SK-N-SH (cell line): ENCODE results near the gene FCHO2. TPM values are rescaled to one million over a fixed set of nuclear protein-coding genes. Genes with fewer than 3 reads are reported as not detected.

ENCODE experiments used
- CTCF ChIA-PET: fragments of 300-600, 350-600 bp; formaldehyde crosslinking; extraction: SDS; loops from one replicate; lab custom pipeline; 2021; lab: Yijun Ruan, JAX
- POLR2A ChIA-PET: fragments of 350-600 bp; sonication (Branson Sonifier 250); formaldehyde crosslinking; extraction: SDS; loops from one replicate; lab custom pipeline; 2020; ENCODE audit warnings: antibody characterized with exemption, inconsistent platforms; lab: Yijun Ruan, JAX
- DNase-seq: peaks from one replicate; pipeline ENCODE4 v3.0.0; 2012
- H2AFZ ChIP-seq: fragments of 200-600 bp; sonication (generic); 2 replicates; pipeline ENCODE4 v1.8.1; 2016; ENCODE audit warnings: antibody characterized with exemption, mild to moderate bottlenecking, low read depth
- H3F3A ChIP-seq: fragments of 200-600 bp; sonication (generic); replicated peaks from 2 replicates; pipeline ENCODE3; 2016; ENCODE audit warnings: antibody characterized with exemption, mild to moderate bottlenecking; ENCODE audit not compliant: insufficient read depth
- H3K27ac ChIP-seq, 2 experiments: fragments of 200-500 bp in 1 of 2; fragments of 200-600 bp in 1 of 2; sonication (Bioruptor generic) in 1 of 2; sonication (generic), shearing (Covaris generic) in 1 of 2; 2 replicates each; pipeline versions ENCODE4 v1.5.1 to v1.6.1; 2014 to 2016; ENCODE audit warnings: low read depth in 2 of 2, inconsistent platforms in 1 of 2, low read length in 1 of 2, mild to moderate bottlenecking in 1 of 2, mixed read lengths in 1 of 2
- H3K27me3 ChIP-seq: fragments of 200-600 bp; sonication (generic), shearing (Covaris generic); 2 replicates; pipeline ENCODE4 v1.6.1; 2016; ENCODE audit warnings: mixed run types; ENCODE audit not compliant: insufficient read depth
- H3K36me3 ChIP-seq, 2 experiments: fragments of 200-500 bp in 1 of 2; fragments of 200-600 bp in 1 of 2; sonication (Bioruptor generic) in 1 of 2; sonication (generic) in 1 of 2; replicated peaks in 1 of 2; 2 replicates each; pipeline versions ENCODE3 to v1.5.1; 2014 to 2016; ENCODE audit warnings: low read length in 1 of 2, mild to moderate bottlenecking in 1 of 2; ENCODE audit not compliant: insufficient read depth in 2 of 2, control insufficient read depth in 1 of 2
- H3K4me1 ChIP-seq, 2 experiments: fragments of 200-500 bp in 1 of 2; fragments of 200-600 bp in 1 of 2; sonication (Bioruptor generic) in 1 of 2; sonication (generic), shearing (Covaris generic) in 1 of 2; 2 replicates each; pipeline versions ENCODE4 v1.5.1 to v1.6.1; 2014 to 2016; ENCODE audit warnings: low read depth in 1 of 2, low read length in 1 of 2, mixed run types in 1 of 2; ENCODE audit not compliant: insufficient read depth in 2 of 2, control insufficient read depth in 1 of 2
- H3K4me2 ChIP-seq: fragments of 200-600 bp; sonication (generic), shearing (Covaris generic); 2 replicates; pipeline ENCODE4 v1.6.1; 2017; ENCODE audit warnings: mixed run types
- H3K4me3 ChIP-seq, 2 experiments: fragments of 200-500 bp in 1 of 2; fragments of 200-600 bp in 1 of 2; sonication (Bioruptor generic) in 1 of 2; sonication (generic), shearing (Covaris generic) in 1 of 2; 2 replicates each; pipeline versions ENCODE4 v1.5.1 to v1.8.1; 2014 to 2016; ENCODE audit warnings: low read depth in 2 of 2, inconsistent platforms in 1 of 2, low read length in 1 of 2, mild to moderate bottlenecking in 1 of 2, mixed read lengths in 1 of 2, moderate library complexity in 1 of 2
- H3K79me2 ChIP-seq: fragments of 200-600 bp; sonication (generic); 2 replicates; pipeline ENCODE4 v1.8.1; 2017; ENCODE audit warnings: mild to moderate bottlenecking; ENCODE audit not compliant: insufficient read depth
- H3K9ac ChIP-seq: fragments of 200-600 bp; sonication (generic); 2 replicates; pipeline ENCODE4 v1.6.1; 2017; ENCODE audit warnings: mixed run types
- H3K9me2 ChIP-seq: fragments of 200-600 bp; sonication (generic); 2 replicates; pipeline ENCODE4 v1.6.1; 2017; ENCODE audit warnings: mixed run types
- H3K9me3 ChIP-seq: fragments of 200-600 bp; sonication (generic); 2 replicates; pipeline ENCODE4 v1.6.1; 2017; ENCODE audit warnings: mixed run types, mild to moderate bottlenecking, moderate library complexity
- H4K20me1 ChIP-seq: fragments of 200-600 bp; sonication (generic); 2 replicates; pipeline ENCODE4 v1.6.1; 2017; ENCODE audit warnings: mild to moderate bottlenecking, mixed run types; ENCODE audit not compliant: insufficient read depth
- MEF2A ChIP-seq: IDR thresholded peaks from 2 replicates; pipeline ENCODE4 v1.4.0; 2012; ENCODE audit warnings: low read depth, borderline replicate concordance
- NFIC ChIP-seq: IDR thresholded peaks from 2 replicates; pipeline ENCODE4 v1.4.0; 2012; ENCODE audit warnings: borderline replicate concordance
- NRF1 ChIP-seq: IDR thresholded peaks from 2 replicates; pipeline ENCODE4 v1.6.1; 2012; ENCODE audit warnings: low read depth, mild to moderate bottlenecking, low read length
- RCOR1 ChIP-seq: fragments of 150-350 bp; IDR thresholded peaks from 2 replicates; pipeline ENCODE4 v1.6.1; 2017; ENCODE audit warnings: antibody characterized with exemption, low read length
- TAF1 ChIP-seq: IDR thresholded peaks from 2 replicates; pipeline ENCODE4 v1.6.1; 2012; ENCODE audit warnings: low read depth, mild to moderate bottlenecking, low read length, moderate library complexity, borderline replicate concordance
- YY1 ChIP-seq: IDR thresholded peaks from 2 replicates; pipeline ENCODE4 v1.4.0; 2012; ENCODE audit warnings: low read depth, mild to moderate bottlenecking
- WGBS: methylation state at CpG from one replicate; pipeline ENCODE4 v1.1.6; 2017; ENCODE audit warnings: low lambda C conversion rate; 5-methylcytosine and 5-hydroxymethylcytosine counted together
- polyA plus RNA-seq, 3 experiments: library from polyadenylated mRNA; depleted of rRNA; stranded (reverse); fragments of >200 nt; gene quantifications; 2 replicates each; pipeline ENCODE4 v1.2.3, GENCODE V29; 2012
- TF ChIP-seq, protein P1 (sequence below): IDR thresholded peaks from 2 replicates; pipeline ENCODE4; 2012
- TF ChIP-seq, protein P2 (sequence below): IDR thresholded peaks from 2 replicates; pipeline ENCODE4 v1.4.0; 2012; ENCODE audit warnings: low read depth, borderline replicate concordance
- TF ChIP-seq, protein P3 (sequence below): IDR thresholded peaks from 2 replicates; pipeline ENCODE4 v1.4.0; 2012; ENCODE audit warnings: low read depth, borderline replicate concordance

The FCHO2 gene
- polyA plus RNA-seq, 1 of the 3 experiments (the other 2 are of a cell fraction) = 5.2 TPM

DNA sequence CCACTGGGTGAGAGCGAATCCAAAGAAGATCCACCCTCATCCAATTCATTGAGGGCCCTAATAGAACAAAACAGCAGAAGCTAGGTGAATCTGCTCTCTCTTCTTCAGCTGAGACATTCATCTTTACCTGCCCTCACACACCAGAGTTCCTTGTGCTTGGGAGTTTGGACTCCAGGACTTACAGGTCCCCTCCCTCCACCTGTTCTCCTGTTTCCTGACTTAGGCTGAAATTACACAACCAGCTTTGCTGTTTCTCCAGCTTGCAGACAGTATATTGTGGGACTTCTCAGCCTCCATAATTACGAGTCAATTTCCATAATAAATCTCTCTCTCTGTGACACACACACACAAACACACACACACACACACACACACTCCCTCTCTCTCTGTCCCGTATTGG, 183.6 kb downstream of the FCHO2 start:
- Histone ChIP-seq H3K9me3 (no peaks in the 10 kb centered on the region), H3K27me3 (no peaks in the 10 kb centered on the region), H3K9ac (no peak overlapping the region), H3K4me1 (peaks cover 0 to 2% of the 10 kb centered on the region in 2 experiments; a peak in 1 of 4 replicates), H3F3A (no peaks in the 10 kb centered on the region), H3K9me2 (no peaks in the 10 kb centered on the region), H3K79me2 (no peaks in the 10 kb centered on the region), H3K4me2 (no peak overlapping the region), H4K20me1 (no peaks in the 10 kb centered on the region), H3K4me3 (no peak overlapping the region), H3K36me3 (no peaks in the 10 kb centered on the region), H2AFZ (no peak overlapping the region), H3K27ac (no peak overlapping the region)
- CTCF ChIA-PET = interaction anchor here (1.6 kb wide), 1 partner anchor 62 kb away, joined by 5 read pairs; no protein-coding TSS in a partner anchor
- POLR2A ChIA-PET = no interaction called here
- DNase-seq = no peak
- 55% methylated on average over 3 of the region's 3 CpGs for WGBS
- TF ChIP-seq, protein P1, sequence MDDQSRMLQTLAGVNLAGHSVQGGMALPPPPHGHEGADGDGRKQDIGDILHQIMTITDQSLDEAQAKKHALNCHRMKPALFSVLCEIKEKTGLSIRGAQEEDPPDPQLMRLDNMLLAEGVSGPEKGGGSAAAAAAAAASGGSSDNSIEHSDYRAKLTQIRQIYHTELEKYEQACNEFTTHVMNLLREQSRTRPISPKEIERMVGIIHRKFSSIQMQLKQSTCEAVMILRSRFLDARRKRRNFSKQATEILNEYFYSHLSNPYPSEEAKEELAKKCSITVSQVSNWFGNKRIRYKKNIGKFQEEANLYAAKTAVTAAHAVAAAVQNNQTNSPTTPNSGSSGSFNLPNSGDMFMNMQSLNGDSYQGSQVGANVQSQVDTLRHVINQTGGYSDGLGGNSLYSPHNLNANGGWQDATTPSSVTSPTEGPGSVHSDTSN = no peak
- TF ChIP-seq MEF2A = no peak
- no peak for TF ChIP-seq NFIC
- no peak for TF ChIP-seq YY1
- TF ChIP-seq, protein P2, sequence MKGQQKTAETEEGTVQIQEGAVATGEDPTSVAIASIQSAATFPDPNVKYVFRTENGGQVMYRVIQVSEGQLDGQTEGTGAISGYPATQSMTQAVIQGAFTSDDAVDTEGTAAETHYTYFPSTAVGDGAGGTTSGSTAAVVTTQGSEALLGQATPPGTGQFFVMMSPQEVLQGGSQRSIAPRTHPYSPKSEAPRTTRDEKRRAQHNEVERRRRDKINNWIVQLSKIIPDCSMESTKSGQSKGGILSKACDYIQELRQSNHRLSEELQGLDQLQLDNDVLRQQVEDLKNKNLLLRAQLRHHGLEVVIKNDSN = no peak
- TF ChIP-seq NRF1 = no peak
- TF ChIP-seq TAF1 = no peak
- TF ChIP-seq, protein P3, sequence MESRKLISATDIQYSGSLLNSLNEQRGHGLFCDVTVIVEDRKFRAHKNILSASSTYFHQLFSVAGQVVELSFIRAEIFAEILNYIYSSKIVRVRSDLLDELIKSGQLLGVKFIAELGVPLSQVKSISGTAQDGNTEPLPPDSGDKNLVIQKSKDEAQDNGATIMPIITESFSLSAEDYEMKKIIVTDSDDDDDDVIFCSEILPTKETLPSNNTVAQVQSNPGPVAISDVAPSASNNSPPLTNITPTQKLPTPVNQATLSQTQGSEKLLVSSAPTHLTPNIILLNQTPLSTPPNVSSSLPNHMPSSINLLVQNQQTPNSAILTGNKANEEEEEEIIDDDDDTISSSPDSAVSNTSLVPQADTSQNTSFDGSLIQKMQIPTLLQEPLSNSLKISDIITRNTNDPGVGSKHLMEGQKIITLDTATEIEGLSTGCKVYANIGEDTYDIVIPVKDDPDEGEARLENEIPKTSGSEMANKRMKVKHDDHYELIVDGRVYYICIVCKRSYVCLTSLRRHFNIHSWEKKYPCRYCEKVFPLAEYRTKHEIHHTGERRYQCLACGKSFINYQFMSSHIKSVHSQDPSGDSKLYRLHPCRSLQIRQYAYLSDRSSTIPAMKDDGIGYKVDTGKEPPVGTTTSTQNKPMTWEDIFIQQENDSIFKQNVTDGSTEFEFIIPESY = no peak
- TF ChIP-seq RCOR1 = no peak

Other genes starting within 250 kb of the FCHO2 start
- 19.9 and 27.9 TPM in 2 replicates for gene TNPO1, start 139.4 kb upstream of the FCHO2 start, polyA plus RNA-seq (2012; rRNA removed)
- gene TMEM171, start 164.5 kb downstream of the FCHO2 start, polyA plus RNA-seq (2012; rRNA removed) = 7.6 and 8.9 TPM in 2 replicates
- gene TMEM174, start 217.2 kb downstream of the FCHO2 start, polyA plus RNA-seq (2012; rRNA removed) = not detected in 2 replicates